SK-N-SH treated with all-trans-retinoic acid at 6 μM for 48 hours (cell line): ENCODE results near the gene DPYSL3.

ENCODE experiments used
- ESRRG ChIP-seq: fragments of 250-450 bp; sonication (Bioruptor Pico); IDR thresholded peaks from 2 replicates; pipeline ENCODE4 v1.6.1; 2021; ENCODE audit warnings: mild to moderate bottlenecking
- ISL1 ChIP-seq: fragments of 250-450 bp; sonication (Bioruptor Pico); IDR thresholded peaks from 2 replicates; pipeline ENCODE4 v2.1.2; 2022; ENCODE audit warnings: mild to moderate bottlenecking, moderate library complexity
- OSR1 ChIP-seq: fragments of 250-450 bp; sonication (Bioruptor Pico); IDR thresholded peaks from 2 replicates; pipeline ENCODE4 v1.8.0; 2022; ENCODE audit warnings: moderate library complexity, mild to moderate bottlenecking, inconsistent platforms
- RARB ChIP-seq: fragments of 250-450 bp; sonication (Bioruptor Pico); IDR thresholded peaks from 2 replicates; pipeline ENCODE4 v1.8.0; 2021; ENCODE audit warnings: mild to moderate bottlenecking, moderate library complexity
- TCF4 ChIP-seq: fragments of 250-450 bp; sonication (Bioruptor Pico); IDR thresholded peaks from 2 replicates; pipeline ENCODE4 v1.8.0; 2021; ENCODE audit warnings: mild to moderate bottlenecking, moderate library complexity, borderline replicate concordance
- TOX ChIP-seq: fragments of 250-450 bp; sonication (Bioruptor Pico); IDR thresholded peaks from 2 replicates; pipeline ENCODE4 v1.8.0; 2021; ENCODE audit warnings: mild to moderate bottlenecking, moderate library complexity, borderline replicate concordance
- ZC3H10 ChIP-seq: fragments of 250-450 bp; sonication (Bioruptor Pico); IDR thresholded peaks from 2 replicates; pipeline ENCODE4 v1.5.1; 2021; ENCODE audit warnings: mild to moderate bottlenecking, moderate library complexity
- ZFP30 ChIP-seq: fragments of 450-650 bp; formaldehyde crosslinking; IDR thresholded peaks from 2 replicates; pipeline ENCODE4 v1.5.0; 2022; ENCODE audit warnings: mild to moderate bottlenecking, moderate library complexity
- ZNF565 ChIP-seq: fragments of 450-650 bp; formaldehyde crosslinking; conservative IDR thresholded peaks from 2 replicates; pipeline ENCODE4 v1.5.0; 2020; ENCODE audit warnings: low read depth, mild to moderate bottlenecking, moderate library complexity
- TF ChIP-seq, protein P1 (sequence below): fragments of 250-450 bp; sonication (Bioruptor Pico); IDR thresholded peaks from 2 replicates; pipeline ENCODE4 v1.5.0; 2020; ENCODE audit warnings: mild to moderate bottlenecking, moderate library complexity
- TF ChIP-seq, protein P2 (sequence below): fragments of 250-450 bp; sonication (Bioruptor Pico); IDR thresholded peaks from 2 replicates; pipeline ENCODE4 v1.8.0; 2020; ENCODE audit warnings: mild to moderate bottlenecking, moderate library complexity, borderline replicate concordance
- TF ChIP-seq, protein P3 (sequence below): fragments of 250-450 bp; sonication (Bioruptor Pico); IDR thresholded peaks from 2 replicates; pipeline ENCODE4 v1.5.1; 2021; ENCODE audit warnings: mild to moderate bottlenecking, moderate library complexity
- TF ChIP-seq, protein P4 (sequence below): fragments of 250-450 bp; sonication (Bioruptor Pico); IDR thresholded peaks from 2 replicates; pipeline ENCODE4 v1.5.1; 2020; ENCODE audit warnings: low read depth, mild to moderate bottlenecking, moderate library complexity

DNA sequence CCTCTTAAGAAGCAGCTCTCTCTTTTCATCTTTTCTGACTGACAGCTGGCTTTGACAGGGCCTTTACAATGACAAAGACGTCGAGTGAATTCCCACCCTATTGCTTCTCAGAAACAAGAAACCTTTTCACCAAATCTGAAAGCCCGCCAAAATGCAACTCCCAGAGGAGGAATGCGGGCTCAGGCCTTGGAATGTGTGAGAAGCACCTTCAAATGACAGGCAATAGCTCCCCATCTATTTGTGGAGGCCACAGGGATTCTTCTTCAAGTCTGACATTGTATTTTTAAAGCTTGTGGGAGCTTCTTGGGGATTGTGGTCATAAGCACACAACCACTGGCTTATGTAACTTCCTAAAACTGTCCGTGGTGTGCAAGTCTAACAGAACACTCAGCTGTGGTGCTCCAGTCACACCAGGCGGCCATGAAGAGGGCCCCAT is 72.7 kb downstream of the DPYSL3 start:
- TF ChIP-seq TCF4 (CRISPR knock-in tag) (no peak), ISL1 (CRISPR knock-in tag) (no peak), ESRRG (CRISPR knock-in tag) (no peak), ZFP30 (CRISPR knock-in tag) (no peak), RARB (CRISPR knock-in tag) (no peak), TOX (no peak), ZC3H10 (CRISPR knock-in tag) (no peak), ZNF565 (CRISPR knock-in tag) (no peak), OSR1 (CRISPR knock-in tag) (no peak)
- TF ChIP-seq, protein P1, sequence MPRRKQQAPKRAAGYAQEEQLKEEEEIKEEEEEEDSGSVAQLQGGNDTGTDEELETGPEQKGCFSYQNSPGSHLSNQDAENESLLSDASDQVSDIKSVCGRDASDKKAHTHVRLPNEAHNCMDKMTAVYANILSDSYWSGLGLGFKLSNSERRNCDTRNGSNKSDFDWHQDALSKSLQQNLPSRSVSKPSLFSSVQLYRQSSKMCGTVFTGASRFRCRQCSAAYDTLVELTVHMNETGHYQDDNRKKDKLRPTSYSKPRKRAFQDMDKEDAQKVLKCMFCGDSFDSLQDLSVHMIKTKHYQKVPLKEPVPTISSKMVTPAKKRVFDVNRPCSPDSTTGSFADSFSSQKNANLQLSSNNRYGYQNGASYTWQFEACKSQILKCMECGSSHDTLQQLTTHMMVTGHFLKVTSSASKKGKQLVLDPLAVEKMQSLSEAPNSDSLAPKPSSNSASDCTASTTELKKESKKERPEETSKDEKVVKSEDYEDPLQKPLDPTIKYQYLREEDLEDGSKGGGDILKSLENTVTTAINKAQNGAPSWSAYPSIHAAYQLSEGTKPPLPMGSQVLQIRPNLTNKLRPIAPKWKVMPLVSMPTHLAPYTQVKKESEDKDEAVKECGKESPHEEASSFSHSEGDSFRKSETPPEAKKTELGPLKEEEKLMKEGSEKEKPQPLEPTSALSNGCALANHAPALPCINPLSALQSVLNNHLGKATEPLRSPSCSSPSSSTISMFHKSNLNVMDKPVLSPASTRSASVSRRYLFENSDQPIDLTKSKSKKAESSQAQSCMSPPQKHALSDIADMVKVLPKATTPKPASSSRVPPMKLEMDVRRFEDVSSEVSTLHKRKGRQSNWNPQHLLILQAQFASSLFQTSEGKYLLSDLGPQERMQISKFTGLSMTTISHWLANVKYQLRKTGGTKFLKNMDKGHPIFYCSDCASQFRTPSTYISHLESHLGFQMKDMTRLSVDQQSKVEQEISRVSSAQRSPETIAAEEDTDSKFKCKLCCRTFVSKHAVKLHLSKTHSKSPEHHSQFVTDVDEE: no peak
- TF ChIP-seq, protein P2, sequence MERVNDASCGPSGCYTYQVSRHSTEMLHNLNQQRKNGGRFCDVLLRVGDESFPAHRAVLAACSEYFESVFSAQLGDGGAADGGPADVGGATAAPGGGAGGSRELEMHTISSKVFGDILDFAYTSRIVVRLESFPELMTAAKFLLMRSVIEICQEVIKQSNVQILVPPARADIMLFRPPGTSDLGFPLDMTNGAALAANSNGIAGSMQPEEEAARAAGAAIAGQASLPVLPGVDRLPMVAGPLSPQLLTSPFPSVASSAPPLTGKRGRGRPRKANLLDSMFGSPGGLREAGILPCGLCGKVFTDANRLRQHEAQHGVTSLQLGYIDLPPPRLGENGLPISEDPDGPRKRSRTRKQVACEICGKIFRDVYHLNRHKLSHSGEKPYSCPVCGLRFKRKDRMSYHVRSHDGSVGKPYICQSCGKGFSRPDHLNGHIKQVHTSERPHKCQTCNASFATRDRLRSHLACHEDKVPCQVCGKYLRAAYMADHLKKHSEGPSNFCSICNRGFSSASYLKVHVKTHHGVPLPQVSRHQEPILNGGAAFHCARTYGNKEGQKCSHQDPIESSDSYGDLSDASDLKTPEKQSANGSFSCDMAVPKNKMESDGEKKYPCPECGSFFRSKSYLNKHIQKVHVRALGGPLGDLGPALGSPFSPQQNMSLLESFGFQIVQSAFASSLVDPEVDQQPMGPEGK: no peak
- TF ChIP-seq, protein P3, sequence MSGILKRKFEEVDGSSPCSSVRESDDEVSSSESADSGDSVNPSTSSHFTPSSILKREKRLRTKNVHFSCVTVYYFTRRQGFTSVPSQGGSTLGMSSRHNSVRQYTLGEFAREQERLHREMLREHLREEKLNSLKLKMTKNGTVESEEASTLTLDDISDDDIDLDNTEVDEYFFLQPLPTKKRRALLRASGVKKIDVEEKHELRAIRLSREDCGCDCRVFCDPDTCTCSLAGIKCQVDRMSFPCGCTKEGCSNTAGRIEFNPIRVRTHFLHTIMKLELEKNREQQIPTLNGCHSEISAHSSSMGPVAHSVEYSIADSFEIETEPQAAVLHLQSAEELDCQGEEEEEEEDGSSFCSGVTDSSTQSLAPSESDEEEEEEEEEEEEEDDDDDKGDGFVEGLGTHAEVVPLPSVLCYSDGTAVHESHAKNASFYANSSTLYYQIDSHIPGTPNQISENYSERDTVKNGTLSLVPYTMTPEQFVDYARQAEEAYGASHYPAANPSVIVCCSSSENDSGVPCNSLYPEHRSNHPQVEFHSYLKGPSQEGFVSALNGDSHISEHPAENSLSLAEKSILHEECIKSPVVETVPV (CRISPR knock-in tag): no peak
- TF ChIP-seq, protein P4, sequence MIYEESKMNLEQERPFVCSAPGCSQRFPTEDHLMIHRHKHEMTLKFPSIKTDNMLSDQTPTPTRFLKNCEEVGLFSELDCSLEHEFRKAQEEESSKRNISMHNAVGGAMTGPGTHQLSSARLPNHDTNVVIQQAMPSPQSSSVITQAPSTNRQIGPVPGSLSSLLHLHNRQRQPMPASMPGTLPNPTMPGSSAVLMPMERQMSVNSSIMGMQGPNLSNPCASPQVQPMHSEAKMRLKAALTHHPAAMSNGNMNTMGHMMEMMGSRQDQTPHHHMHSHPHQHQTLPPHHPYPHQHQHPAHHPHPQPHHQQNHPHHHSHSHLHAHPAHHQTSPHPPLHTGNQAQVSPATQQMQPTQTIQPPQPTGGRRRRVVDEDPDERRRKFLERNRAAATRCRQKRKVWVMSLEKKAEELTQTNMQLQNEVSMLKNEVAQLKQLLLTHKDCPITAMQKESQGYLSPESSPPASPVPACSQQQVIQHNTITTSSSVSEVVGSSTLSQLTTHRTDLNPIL (CRISPR knock-in tag): no peak
